HCT116 (cell line): ENCODE measurements around the gene OXCT1.

Experiments used
- ATF3 ChIP-seq: IDR thresholded peaks from 2 replicates; pipeline ENCODE4 v1.6.1; 2012
- EGR1 ChIP-seq: IDR thresholded peaks from 2 replicates; pipeline ENCODE4 v1.6.1; 2012; ENCODE audit warnings: low read depth
- EZH2 ChIP-seq: fragments of 200-600 bp; sonication (generic); IDR thresholded peaks from 2 replicates; pipeline ENCODE4 v1.6.1; 2017; ENCODE audit warnings: antibody characterized with exemption, mixed run types
- EZH2phosphoT487 ChIP-seq: fragments of 200-600 bp; IDR thresholded peaks from 2 replicates; pipeline ENCODE4 v1.6.1; 2018; ENCODE audit warnings: antibody characterized with exemption, borderline replicate concordance
- JUND ChIP-seq: IDR thresholded peaks from 2 replicates; pipeline ENCODE4 v1.6.1; 2012
- MAX ChIP-seq: IDR thresholded peaks from 2 replicates; pipeline ENCODE4 v1.6.1; 2012
- POLR2A ChIP-seq: IDR thresholded peaks from 2 replicates; pipeline ENCODE4 v1.7.0; 2011; ENCODE audit warnings: borderline replicate concordance; ENCODE audit not compliant: insufficient read depth, insufficient read length; ENCODE audit errors: extremely low read depth
- POLR2AphosphoS5 ChIP-seq: IDR thresholded peaks from 2 replicates; pipeline ENCODE4 v1.6.1; 2011; ENCODE audit warnings: mild to moderate bottlenecking, low read depth, low read length, moderate library complexity
- RAD21 ChIP-seq: IDR thresholded peaks from 2 replicates; pipeline ENCODE4 v1.6.1; 2012; ENCODE audit warnings: low read depth, mild to moderate bottlenecking
- SRF ChIP-seq: IDR thresholded peaks from 2 replicates; pipeline ENCODE4 v1.6.1; 2012; ENCODE audit warnings: low read depth
- ZNF274 ChIP-seq: fragments of 200-500 bp; sonication (Bioruptor generic); IDR thresholded peaks from 2 replicates; pipeline ENCODE4 v1.6.1; 2014; ENCODE audit warnings: mild to moderate bottlenecking, low read depth, low read length, inconsistent platforms
- TF ChIP-seq, protein P1 (sequence below), 3 experiments: fragments of 200-600 bp in 1 of 3; sonication (generic) in 1 of 3; IDR thresholded peaks in 2 of 3; conservative IDR thresholded peaks in 1 of 3; 2 replicates each; pipeline ENCODE4 v1.5.1; 2012 to 2017; ENCODE audit warnings: low read depth in 2 of 3, low read length in 2 of 3, antibody characterized with exemption in 1 of 3, borderline replicate concordance in 1 of 3, control low read depth in 1 of 3, mild to moderate bottlenecking in 1 of 3, mixed read lengths in 1 of 3, mixed run types in 1 of 3, moderate library complexity in 1 of 3; ENCODE audit not compliant: insufficient read depth in 1 of 3
- TF ChIP-seq, protein P2 (sequence below): IDR thresholded peaks from 2 replicates; pipeline ENCODE4 v1.6.1; 2012; ENCODE audit warnings: low read depth

GRCh38 chr5:41857989-41858388 lies 12.2 kb downstream of the OXCT1 start:
- TF ChIP-seq, protein P1, sequence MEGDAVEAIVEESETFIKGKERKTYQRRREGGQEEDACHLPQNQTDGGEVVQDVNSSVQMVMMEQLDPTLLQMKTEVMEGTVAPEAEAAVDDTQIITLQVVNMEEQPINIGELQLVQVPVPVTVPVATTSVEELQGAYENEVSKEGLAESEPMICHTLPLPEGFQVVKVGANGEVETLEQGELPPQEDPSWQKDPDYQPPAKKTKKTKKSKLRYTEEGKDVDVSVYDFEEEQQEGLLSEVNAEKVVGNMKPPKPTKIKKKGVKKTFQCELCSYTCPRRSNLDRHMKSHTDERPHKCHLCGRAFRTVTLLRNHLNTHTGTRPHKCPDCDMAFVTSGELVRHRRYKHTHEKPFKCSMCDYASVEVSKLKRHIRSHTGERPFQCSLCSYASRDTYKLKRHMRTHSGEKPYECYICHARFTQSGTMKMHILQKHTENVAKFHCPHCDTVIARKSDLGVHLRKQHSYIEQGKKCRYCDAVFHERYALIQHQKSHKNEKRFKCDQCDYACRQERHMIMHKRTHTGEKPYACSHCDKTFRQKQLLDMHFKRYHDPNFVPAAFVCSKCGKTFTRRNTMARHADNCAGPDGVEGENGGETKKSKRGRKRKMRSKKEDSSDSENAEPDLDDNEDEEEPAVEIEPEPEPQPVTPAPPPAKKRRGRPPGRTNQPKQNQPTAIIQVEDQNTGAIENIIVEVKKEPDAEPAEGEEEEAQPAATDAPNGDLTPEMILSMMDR (IDR thresholded peaks at IDR 0.05 in 2 of 3, conservative IDR thresholded peaks at IDR 0.05 in 1 of 3; ENCODE audit: borderline replicate concordance in 1 of 3, insufficient read depth in 1 of 3, low read depth in 2 of 3, low read length in 2 of 3), result no peak
- TF ChIP-seq, protein P2, sequence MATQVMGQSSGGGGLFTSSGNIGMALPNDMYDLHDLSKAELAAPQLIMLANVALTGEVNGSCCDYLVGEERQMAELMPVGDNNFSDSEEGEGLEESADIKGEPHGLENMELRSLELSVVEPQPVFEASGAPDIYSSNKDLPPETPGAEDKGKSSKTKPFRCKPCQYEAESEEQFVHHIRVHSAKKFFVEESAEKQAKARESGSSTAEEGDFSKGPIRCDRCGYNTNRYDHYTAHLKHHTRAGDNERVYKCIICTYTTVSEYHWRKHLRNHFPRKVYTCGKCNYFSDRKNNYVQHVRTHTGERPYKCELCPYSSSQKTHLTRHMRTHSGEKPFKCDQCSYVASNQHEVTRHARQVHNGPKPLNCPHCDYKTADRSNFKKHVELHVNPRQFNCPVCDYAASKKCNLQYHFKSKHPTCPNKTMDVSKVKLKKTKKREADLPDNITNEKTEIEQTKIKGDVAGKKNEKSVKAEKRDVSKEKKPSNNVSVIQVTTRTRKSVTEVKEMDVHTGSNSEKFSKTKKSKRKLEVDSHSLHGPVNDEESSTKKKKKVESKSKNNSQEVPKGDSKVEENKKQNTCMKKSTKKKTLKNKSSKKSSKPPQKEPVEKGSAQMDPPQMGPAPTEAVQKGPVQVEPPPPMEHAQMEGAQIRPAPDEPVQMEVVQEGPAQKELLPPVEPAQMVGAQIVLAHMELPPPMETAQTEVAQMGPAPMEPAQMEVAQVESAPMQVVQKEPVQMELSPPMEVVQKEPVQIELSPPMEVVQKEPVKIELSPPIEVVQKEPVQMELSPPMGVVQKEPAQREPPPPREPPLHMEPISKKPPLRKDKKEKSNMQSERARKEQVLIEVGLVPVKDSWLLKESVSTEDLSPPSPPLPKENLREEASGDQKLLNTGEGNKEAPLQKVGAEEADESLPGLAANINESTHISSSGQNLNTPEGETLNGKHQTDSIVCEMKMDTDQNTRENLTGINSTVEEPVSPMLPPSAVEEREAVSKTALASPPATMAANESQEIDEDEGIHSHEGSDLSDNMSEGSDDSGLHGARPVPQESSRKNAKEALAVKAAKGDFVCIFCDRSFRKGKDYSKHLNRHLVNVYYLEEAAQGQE, result no peak
- TF ChIP-seq POLR2AphosphoS5, result no peak
- no peak for TF ChIP-seq POLR2A
- TF ChIP-seq RAD21, result no peak
- no peak for TF ChIP-seq JUND
- TF ChIP-seq MAX, result no peak
- TF ChIP-seq EZH2, result no peak
- no peak for TF ChIP-seq EZH2phosphoT487
- no peak for TF ChIP-seq SRF
- no peak for TF ChIP-seq ZNF274
- no peak for TF ChIP-seq ATF3
- TF ChIP-seq EGR1, result no peak
